Thyroid gland (tissue), 4 donors: ENCODE measurements around the gene STX10. TPM values are rescaled to one million over a fixed set of nuclear protein-coding genes. Genes with fewer than 3 reads are reported as not detected.

Source experiments
- DNase-seq, 2 donors: peaks; one replicate each; pipeline ENCODE4 v3.0.0-alpha.2; 2019
- H3K27ac ChIP-seq, 3 donors: fragments of 200-600 bp; sonication (generic); 1 replicate in 2 of 3; 2 replicates in 1 of 3; pipeline ENCODE4 v1.5.1; 2016 to 2019; ENCODE audit warnings: mild to moderate bottlenecking in 1 of 3, moderate library complexity in 1 of 3
- H3K27me3 ChIP-seq: fragments of 200-600 bp; sonication (generic); one replicate; pipeline ENCODE4 v1.5.1; 2019
- H3K36me3 ChIP-seq, 2 donors: fragments of 200-600 bp; sonication (generic); one replicate each; pipeline ENCODE4 v1.5.1; 2016 to 2019
- H3K4me1 ChIP-seq, 2 donors: fragments of 200-600 bp; sonication (generic); one replicate each; pipeline ENCODE4 v1.5.1; 2017 to 2019
- H3K4me3 ChIP-seq, 3 donors: fragments of 200-600 bp; sonication (generic); replicated peaks in 1 of 3; 1 replicate in 2 of 3; 2 replicates in 1 of 3; pipeline ENCODE4 v1.5.1; 2016; ENCODE audit warnings: mild to moderate bottlenecking in 1 of 3
- H3K9me3 ChIP-seq: fragments of 200-600 bp; sonication (generic); one replicate; pipeline ENCODE4 v1.5.1; 2017
- CTCF ChIP-seq, 6 experiments: fragments of 200-600 bp in 3 of 6; fragments of 450-650 bp in 3 of 6; sonication (generic) in 3 of 6; IDR thresholded peaks; one replicate each; pipeline ENCODE4 v1.5.1; 2016 to 2019; ENCODE audit warnings: antibody characterized with exemption in 6 of 6, mild to moderate bottlenecking in 2 of 6, inconsistent platforms in 1 of 6, moderate library complexity in 1 of 6
- POLR2A ChIP-seq, 2 donors: fragments of 450-650 bp; IDR thresholded peaks; one replicate each; pipeline ENCODE4 v1.6.1; 2017; ENCODE audit warnings: antibody characterized with exemption in 2 of 2, mild to moderate bottlenecking in 2 of 2, moderate library complexity in 1 of 2
- WGBS, 2 donors: methylation state at CpG; one replicate each; pipeline ENCODE4 v1.1.5; 2017; 5-methylcytosine and 5-hydroxymethylcytosine counted together
- intact Hi-C: fragments of 100-400 bp; cut with DNase I; formaldehyde crosslinking; loops from one replicate; pipeline ENCODE4 v1.15.1; 2023
- total RNA-seq, 4 donors: library from RNA; depleted of rRNA; stranded (reverse); fragments of >200 nt; gene quantifications; one replicate each; pipeline ENCODE4 v1.2.3, GENCODE V29; 2016

The STX10 gene
- total RNA-seq, 4 donors from 2014 or later: 39.2 to 91.9 (median 56.5) TPM

- H3K27me3 ChIP-seq: no peaks in the 10 kb centered on the region
- no peak overlapping the region for H3K27ac ChIP-seq
- no peak for TF ChIP-seq CTCF (IDR thresholded peaks at IDR 0.05)
- no peak for TF ChIP-seq POLR2A (IDR thresholded peaks at IDR 0.05)
- no peaks in the 10 kb centered on the region for H3K9me3 ChIP-seq
- peaks cover 0 to 5% of the 10 kb centered on the region in 2 donors for H3K4me1 ChIP-seq
- no peak overlapping the region for H3K4me3 ChIP-seq
- H3K36me3 ChIP-seq: peaks cover 35 to 41% of the 10 kb centered on the region in 2 donors
- WGBS, 2 donors: 82 to 88% methylated on average over 5 to 9 of the region's 11 CpGs
- intact Hi-C loops: no loop called here
- DNase-seq: no peak
Measured at GRCh38 chr19:13139633-13140311, 10.4 kb downstream of the STX10 start.

DNA sequence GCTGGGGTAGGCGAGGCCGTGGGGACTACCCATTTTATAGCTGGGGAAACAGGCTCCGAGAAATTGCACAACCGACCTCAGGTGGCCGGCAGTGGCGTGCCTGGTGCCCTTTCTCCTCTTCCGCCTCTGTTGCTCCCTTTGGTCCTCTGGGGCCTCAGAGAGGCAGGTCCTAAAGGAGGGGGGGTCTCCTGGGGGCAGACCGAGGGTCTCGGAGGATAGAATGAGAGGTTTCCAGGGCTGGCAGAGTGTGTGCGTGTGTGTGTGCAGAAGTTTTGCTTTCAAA lies 11.3 kb downstream of the STX10 start:
- Histone ChIP-seq H3K4me3 (no peak overlapping the region), H3K4me1 (peaks cover 6 to 12% of the 10 kb centered on the region in 2 donors), H3K9me3 (no peaks in the 10 kb centered on the region), H3K36me3 (peaks cover 27 to 33% of the 10 kb centered on the region in 2 donors), H3K27ac (no peak overlapping the region), H3K27me3 (no peaks in the 10 kb centered on the region)
- TF ChIP-seq POLR2A (IDR thresholded peaks at IDR 0.05) (no peak), CTCF (IDR thresholded peaks at IDR 0.05) (no peak)
- DNase-seq: no peak
- 88 to 91% methylated on average over 10 of the region's 10 CpGs for WGBS, 2 donors
- intact Hi-C loops: no loop called here

GRCh38 chr19:13138171-13138915 lies 11.8 kb downstream of the STX10 start:
- no peaks in the 10 kb centered on the region for H3K9me3 ChIP-seq
- H3K36me3 ChIP-seq: peaks cover 27 to 33% of the 10 kb centered on the region in 2 donors
- H3K4me1 ChIP-seq: peaks cover 8 to 16% of the 10 kb centered on the region in 2 donors
- DNase-seq: no peak
- H3K4me3 ChIP-seq: no peak overlapping the region
- intact Hi-C loops: no loop called here
- no peak overlapping the region for H3K27ac ChIP-seq
- H3K27me3 ChIP-seq: no peaks in the 10 kb centered on the region
- 94 to 95% methylated on average over 31 to 40 of the region's 40 CpGs for WGBS, 2 donors
- TF ChIP-seq CTCF (IDR thresholded peaks at IDR 0.05): no peak

GRCh38 chr19:13137290-13137794 lies 12.8 kb downstream of the STX10 start:
- H3K27ac ChIP-seq: no peak overlapping the region
- WGBS, 2 donors: 89 to 94% methylated on average over 19 to 20 of the region's 28 CpGs
- TF ChIP-seq CTCF (IDR thresholded peaks at IDR 0.05) (no peak), POLR2A (IDR thresholded peaks at IDR 0.05) (no peak)

More at GRCh38 chr19:13137290-13137794, 12.8 kb downstream of the STX10 start:
- intact Hi-C loops: no loop called here
- Histone ChIP-seq H3K36me3 (peaks cover 27 to 33% of the 10 kb centered on the region in 2 donors), H3K27me3 (no peaks in the 10 kb centered on the region), H3K9me3 (no peaks in the 10 kb centered on the region), H3K4me3 (no peak overlapping the region), H3K4me1 (peaks cover 8 to 22% of the 10 kb centered on the region in 2 donors)
- DNase-seq: no peak
